Activated naive CD8-positive, alpha-beta T cell treated with anti-CD3 and anti-CD28 coated beads, Interleukin-2, amount 10 ng/mL, durations not matched to agents 7 days and 5 days (primary cell): Measurements from ENCODE around the gene DNMT1. TPM values are rescaled to one million over a fixed set of nuclear protein-coding genes. Genes with fewer than 3 reads are reported as not detected.

Source experiments
- ATAC-seq: fragments of 150-1000 bp; cut with Tn5 transposase; one replicate; pipeline ENCODE4 v1.10.0; 2021; ENCODE audit warnings: low read depth, moderate library complexity
- POLR2A ChIA-PET: fragments of 350-600 bp; sonication (Branson Sonifier 250); formaldehyde crosslinking; loops from one replicate; lab custom pipeline; 2021; ENCODE audit warnings: antibody characterized with exemption; lab: Charles Lee
- DNase-seq: peaks from one replicate; pipeline ENCODE4 v3.0.0; 2021
- H3K27ac Mint-ChIP-seq: one replicate; pipeline ENCODE4 v1.8.0; 2022; ENCODE audit warnings: mild to moderate bottlenecking, mixed read lengths
- H3K27me3 Mint-ChIP-seq: one replicate; pipeline ENCODE4 v1.8.0; 2022; ENCODE audit warnings: mild to moderate bottlenecking, moderate library complexity, mixed read lengths
- H3K36me3 Mint-ChIP-seq: one replicate; pipeline ENCODE4 v1.8.0; 2021; ENCODE audit warnings: mild to moderate bottlenecking, mixed read lengths
- H3K4me1 Mint-ChIP-seq: one replicate; pipeline ENCODE4 v1.8.0; 2021; ENCODE audit warnings: mixed read lengths
- H3K4me3 Mint-ChIP-seq: one replicate; pipeline ENCODE4 v1.8.0; 2022; ENCODE audit warnings: mild to moderate bottlenecking, moderate library complexity, mixed read lengths
- H3K9me3 Mint-ChIP-seq: one replicate; pipeline ENCODE4 v1.8.0; 2021; ENCODE audit warnings: mixed read lengths
- total RNA-seq, 2 experiments: library from RNA; stranded (reverse); gene quantifications; one replicate each; pipeline ENCODE4 v1.2.3, GENCODE V29; 2021

Gene DNMT1
- total RNA-seq, 2 experiments from 2014 or later, result 347 to 384 TPM

DNA sequence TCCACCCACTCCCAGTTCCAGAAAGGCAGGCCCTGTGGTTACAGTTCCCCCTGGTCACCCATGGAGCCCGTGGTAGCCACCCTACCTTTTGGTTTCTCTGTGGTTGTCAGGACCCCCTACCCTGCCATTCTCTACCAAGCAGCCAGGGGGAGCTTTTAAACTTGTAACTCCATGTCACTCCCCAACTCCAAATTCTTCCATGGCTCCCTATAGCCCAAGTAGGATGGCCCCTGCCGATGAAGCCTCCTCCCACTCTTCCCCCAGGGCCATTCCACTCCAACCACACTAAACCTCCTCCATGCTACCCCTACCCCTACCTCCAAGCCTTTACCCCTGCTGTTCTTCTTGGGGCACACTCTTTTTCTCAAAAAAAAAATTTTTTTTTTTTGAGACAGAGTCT is 34.2 kb upstream of the DNMT1 start:
- Mint-ChIP-seq H3K4me1 (peaks cover 10% of the 10 kb centered on the region), H3K27me3 (no peaks in the 10 kb centered on the region), H3K27ac (no peak overlapping the region), H3K9me3 (no peaks in the 10 kb centered on the region), H3K4me3 (no peak overlapping the region), H3K36me3 (peaks cover 1% of the 10 kb centered on the region)
- ATAC-seq (no peak), DNase-seq (no peak)
- POLR2A ChIA-PET, result interaction anchor here (1.3 to 1.5 kb wide), 3 partner anchors 21 to 35 kb away, joined by 3 to 7 read pairs (median 3); partner anchors contain the start of genes DNMT1 and MRPL4

DNA sequence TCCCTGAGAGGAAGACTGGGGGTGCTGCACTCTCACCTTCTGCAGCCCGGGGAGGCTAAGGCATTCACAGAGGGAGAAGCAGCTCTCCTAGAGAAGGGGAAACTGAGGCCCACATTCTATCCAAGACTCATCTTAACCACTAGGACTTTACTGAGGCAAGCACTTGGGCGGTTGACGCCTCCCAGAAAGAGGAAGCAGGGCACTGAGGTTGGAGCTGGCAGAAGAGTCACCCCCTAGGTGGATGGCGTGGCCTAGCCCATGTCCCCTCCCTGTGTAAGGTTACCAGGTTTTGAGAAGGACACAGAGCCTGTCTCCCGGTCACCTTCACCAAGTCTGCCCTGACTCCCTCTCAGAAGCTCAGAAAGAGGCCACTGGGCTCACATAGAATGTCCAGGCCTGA is 33.6 kb upstream of the DNMT1 start:
- no peak for DNase-seq
- POLR2A ChIA-PET, result interaction anchor here (1.3 to 1.5 kb wide), 3 partner anchors 21 to 34 kb away, joined by 3 to 7 read pairs (median 3); partner anchors contain the start of genes DNMT1 and MRPL4
- no peak for ATAC-seq
- Mint-ChIP-seq H3K9me3 (no peaks in the 10 kb centered on the region), H3K27me3 (no peaks in the 10 kb centered on the region), H3K27ac (no peak overlapping the region), H3K4me1 (peaks cover 10% of the 10 kb centered on the region), H3K4me3 (no peak overlapping the region), H3K36me3 (peaks cover 1% of the 10 kb centered on the region)

DNA sequence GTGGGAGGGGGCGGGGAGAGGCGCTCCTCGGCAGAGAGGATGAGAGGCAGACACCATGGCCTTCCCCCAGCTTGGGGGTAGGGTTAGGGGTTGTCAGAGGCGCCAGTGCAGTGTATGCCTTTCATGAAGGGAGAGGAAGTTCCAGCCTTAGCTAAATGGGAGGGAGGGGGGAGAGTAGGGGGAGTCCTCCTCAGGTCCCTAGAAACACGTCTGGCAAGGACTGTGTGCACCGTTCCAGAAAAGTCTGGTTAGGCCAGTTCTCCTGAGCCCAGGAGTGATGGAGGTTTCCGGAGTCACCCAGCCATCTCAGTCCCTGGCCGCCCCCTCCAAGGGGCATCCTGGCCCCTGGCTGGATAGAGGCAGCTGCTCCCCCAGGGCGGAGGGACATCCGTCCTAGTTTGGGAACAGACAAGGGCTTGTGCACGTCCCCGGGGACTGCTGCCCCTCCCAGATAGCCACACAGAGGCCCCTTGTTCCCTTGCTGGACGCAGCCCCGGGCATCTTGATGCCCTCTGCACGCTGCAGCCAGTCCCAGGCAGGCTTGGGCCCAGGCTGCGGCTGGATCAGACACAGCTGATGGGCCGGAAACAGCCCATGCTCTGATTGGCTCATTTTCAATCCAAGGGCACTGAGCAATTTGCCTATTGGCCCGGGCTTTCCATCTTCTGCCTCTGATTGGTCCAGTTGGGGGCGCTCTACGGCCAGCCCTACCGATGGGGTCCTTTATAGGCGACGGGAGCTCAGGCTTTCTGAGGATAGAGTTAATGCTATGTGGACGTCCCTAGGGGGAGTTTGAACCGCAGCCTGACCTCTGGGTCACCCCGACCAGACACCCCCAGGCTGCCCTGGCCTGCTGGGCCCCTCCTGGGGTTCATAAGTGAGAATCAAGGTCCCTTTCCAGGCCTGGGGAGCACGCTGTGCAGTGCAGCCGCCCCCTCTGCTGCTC is 32.5 kb upstream of the DNMT1 start:
- H3K9me3 Mint-ChIP-seq, result no peaks in the 10 kb centered on the region
- no peaks in the 10 kb centered on the region for H3K27me3 Mint-ChIP-seq
- peaks cover 3% of the 10 kb centered on the region for H3K36me3 Mint-ChIP-seq
- H3K4me1 Mint-ChIP-seq, result peaks cover 10% of the 10 kb centered on the region
- H3K4me3 Mint-ChIP-seq, result no peak overlapping the region
- H3K27ac Mint-ChIP-seq, result no peak overlapping the region
- POLR2A ChIA-PET, result interaction anchor here (0.8 to 1.5 kb wide), 2 partner anchors 23 to 108 kb away, joined by 5 to 7 read pairs; partner anchors contain the start of gene EIF3G
- ATAC-seq, result no peak
- DNase-seq, result no peak

DNA sequence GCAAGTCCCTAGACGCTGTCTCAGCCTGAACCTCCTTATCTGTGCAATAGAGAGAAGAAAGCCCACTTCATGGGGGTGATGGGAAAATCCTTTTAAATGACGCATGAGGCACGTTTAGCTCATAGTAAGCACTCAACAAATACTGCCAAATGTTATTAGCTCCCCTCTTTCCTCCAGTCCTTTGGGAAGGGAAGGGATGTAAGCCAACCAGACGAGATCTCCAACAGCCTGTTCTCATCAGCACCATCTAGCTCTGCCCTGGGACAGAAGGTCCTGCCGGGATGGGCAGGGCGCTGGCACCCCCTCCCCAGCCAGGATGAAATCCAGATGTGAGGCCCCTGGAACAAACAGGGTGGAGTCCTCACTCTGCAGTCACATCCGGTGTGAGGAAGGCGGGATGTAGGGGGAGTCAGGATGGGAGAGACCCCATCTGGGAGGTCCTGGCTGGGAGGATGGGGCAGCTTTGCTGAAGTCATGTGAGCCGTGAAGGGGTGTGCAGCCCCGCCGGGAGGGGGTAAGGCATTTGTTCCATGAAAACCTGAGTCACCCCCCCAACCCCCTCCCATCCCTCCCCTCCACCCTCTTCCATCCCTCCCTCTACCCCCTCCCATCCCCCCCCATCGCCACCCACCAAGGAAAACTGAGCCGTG is 31.7 kb upstream of the DNMT1 start:
- POLR2A ChIA-PET, result interaction anchor here (0.6 kb wide), 1 partner anchor 155 kb away, joined by 4 read pairs; no protein-coding TSS in a partner anchor
- Mint-ChIP-seq H3K27me3 (no peaks in the 10 kb centered on the region), H3K27ac (no peak overlapping the region), H3K4me3 (no peak overlapping the region), H3K9me3 (no peaks in the 10 kb centered on the region), H3K4me1 (peaks cover 6% of the 10 kb centered on the region), H3K36me3 (peaks cover 3% of the 10 kb centered on the region)
- no peak for ATAC-seq
- DNase-seq, result no peak

DNA sequence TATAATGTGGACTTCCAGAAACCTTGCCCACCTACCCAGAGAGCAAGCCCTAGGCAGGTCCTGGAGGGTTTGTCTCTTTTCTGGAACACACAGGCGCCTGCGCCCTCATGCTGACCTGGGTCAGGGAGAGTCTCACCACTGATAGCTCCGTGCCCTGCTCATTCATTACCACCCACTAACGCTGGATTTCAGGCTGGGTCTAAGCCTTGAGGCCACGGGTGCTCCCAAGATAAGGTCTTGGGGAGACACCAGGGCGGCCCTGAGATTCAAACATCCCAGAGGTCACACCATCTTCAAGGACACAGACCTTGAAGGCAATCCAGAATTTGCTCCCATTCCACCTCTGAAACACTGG is 31.2 kb upstream of the DNMT1 start:
- Mint-ChIP-seq H3K36me3 (peaks cover 3% of the 10 kb centered on the region), H3K9me3 (no peaks in the 10 kb centered on the region), H3K27ac (no peak overlapping the region), H3K4me3 (no peak overlapping the region), H3K27me3 (peaks cover under 1% of the 10 kb centered on the region), H3K4me1 (peaks cover 5% of the 10 kb centered on the region)
- POLR2A ChIA-PET, result interaction anchor here (0.6 kb wide), 1 partner anchor 156 kb away, joined by 4 read pairs; no protein-coding TSS in a partner anchor
- DNase-seq (no peak), ATAC-seq (no peak)

DNA sequence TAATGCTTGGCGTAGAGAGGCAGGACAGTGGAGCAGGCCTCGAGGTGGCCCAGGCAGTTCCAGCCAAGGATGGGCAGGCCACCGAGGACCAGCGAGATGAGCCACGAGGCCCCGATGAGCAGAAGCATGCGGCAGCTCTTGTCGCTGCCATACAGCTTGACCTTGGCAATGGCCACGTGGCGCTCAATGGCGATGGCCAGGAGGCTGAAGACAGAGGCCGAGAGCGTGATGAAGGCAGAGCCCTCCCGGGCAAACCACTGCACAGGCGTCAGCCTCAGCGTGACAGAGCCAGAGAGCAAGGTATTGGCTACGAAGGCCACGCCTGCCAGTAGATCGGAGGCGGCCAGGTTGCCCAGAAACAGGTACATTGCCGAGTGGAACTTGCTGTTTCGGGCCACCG is 29.6 kb upstream of the DNMT1 start:
- ATAC-seq (no peak), DNase-seq (no peak)
- H3K27ac Mint-ChIP-seq, result no peak overlapping the region
- peaks cover 2% of the 10 kb centered on the region for H3K27me3 Mint-ChIP-seq
- H3K4me1 Mint-ChIP-seq, result peaks cover 2% of the 10 kb centered on the region
- POLR2A ChIA-PET, result no interaction called here
- H3K36me3 Mint-ChIP-seq, result peaks cover 3% of the 10 kb centered on the region
- H3K9me3 Mint-ChIP-seq, result no peaks in the 10 kb centered on the region
- no peak overlapping the region for H3K4me3 Mint-ChIP-seq

DNA sequence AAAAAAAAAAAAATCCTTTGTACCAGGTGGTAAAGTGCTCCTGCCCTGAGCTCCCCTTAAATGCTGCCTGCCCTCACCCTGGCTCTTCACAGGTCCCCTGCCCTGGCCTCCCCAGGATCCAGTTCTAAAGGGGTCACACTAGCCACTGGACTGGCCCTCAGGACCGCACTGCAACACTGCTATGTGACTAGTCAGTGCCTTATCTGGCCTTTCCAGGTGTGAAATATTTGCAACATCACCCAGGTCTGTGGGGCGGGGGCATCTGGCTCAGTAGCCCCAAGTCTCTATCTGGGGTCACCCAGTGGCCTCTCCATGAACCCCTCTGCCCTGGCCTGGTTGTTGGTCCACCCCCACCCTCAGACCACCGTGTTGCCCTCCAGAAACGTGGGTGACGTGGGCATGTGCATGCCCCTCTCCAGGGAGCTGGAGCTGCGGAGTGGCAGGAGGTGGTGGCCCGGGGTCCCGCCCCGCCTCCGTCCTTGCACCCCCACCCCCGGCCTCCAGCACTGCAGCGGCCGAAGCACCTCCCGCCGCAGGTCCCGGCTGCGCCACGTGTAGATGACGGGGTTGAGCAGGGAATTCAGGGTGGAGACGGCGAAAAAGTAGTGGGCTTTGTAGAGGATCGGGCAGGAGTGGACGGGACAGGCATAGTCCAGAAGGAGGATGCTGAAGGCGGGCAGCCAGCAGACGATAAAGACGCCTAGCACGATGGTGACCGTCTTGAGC is 28.9 kb upstream of the DNMT1 start:
- H3K4me3 Mint-ChIP-seq, result no peak overlapping the region
- DNase-seq (no peak), ATAC-seq (no peak)
- no peak overlapping the region for H3K27ac Mint-ChIP-seq
- no peaks in the 10 kb centered on the region for H3K9me3 Mint-ChIP-seq
- H3K4me1 Mint-ChIP-seq, result no peaks in the 10 kb centered on the region
- H3K36me3 Mint-ChIP-seq, result peaks cover 3% of the 10 kb centered on the region
- H3K27me3 Mint-ChIP-seq, result peaks cover 2% of the 10 kb centered on the region
- POLR2A ChIA-PET, result no interaction called here

DNA sequence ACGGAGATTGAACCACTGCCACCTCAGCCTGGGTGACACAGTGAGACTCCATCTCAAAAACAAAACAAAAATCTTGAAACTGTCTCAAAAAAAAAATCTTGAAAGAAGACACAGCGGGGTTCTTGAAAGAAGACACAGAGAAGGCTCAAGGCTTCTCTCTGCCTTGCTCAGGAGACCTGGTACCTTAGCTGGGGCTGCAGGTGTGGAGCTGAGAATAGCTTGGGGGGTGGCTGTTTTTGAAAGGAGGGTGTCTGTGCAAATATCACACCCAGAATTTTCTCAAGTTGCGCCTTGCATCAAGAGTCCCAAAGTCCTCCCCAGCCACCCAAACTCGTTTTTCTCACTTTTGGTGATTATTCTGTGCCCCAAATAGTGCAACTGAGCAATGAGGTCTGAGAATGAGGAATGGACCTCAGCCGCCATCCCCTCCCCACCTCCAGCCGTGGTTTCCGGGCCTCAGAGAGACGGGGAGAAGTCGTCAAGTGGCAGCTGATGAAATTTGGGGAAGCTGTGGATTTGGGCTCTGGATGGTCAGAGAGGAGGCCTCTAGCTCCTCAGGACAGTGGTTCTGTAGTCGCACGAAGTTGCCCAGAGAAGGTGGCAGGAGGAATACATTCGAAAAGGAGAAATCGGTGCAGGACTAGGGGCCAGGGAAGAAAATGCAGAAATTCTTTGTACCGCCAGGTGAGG is 27.6 kb upstream of the DNMT1 start:
- ATAC-seq (no peak), DNase-seq (no peak)
- Mint-ChIP-seq H3K36me3 (peaks cover 3% of the 10 kb centered on the region), H3K27ac (no peak overlapping the region), H3K9me3 (no peaks in the 10 kb centered on the region), H3K27me3 (peaks cover 2% of the 10 kb centered on the region), H3K4me3 (no peak overlapping the region), H3K4me1 (no peaks in the 10 kb centered on the region)
- POLR2A ChIA-PET, result interaction anchor here (0.6 kb wide), 1 partner anchor 123 kb away, joined by 5 read pairs; no protein-coding TSS in a partner anchor

DNA sequence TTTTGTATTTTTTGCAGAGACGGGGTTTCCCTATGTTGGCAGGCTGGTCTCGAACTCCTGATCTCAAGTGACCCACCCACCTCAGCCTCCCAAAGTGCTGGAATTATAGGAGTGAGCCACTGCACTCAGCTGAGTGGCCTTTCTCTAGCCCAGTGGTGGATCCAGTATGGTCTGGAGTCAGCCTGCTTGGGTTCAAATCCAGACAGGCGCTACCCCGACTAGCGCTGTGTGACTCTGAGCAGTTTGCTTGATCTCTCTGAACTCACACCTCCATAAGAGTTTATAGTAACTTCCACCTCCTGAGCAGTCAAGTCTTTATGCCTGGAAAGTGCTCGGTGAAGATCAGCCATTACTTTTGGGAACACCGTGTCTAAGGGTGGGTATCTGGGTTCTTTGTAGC is 25.9 kb upstream of the DNMT1 start:
- H3K9me3 Mint-ChIP-seq, result no peaks in the 10 kb centered on the region
- H3K36me3 Mint-ChIP-seq, result peaks cover 3% of the 10 kb centered on the region
- no peak overlapping the region for H3K4me3 Mint-ChIP-seq
- H3K27ac Mint-ChIP-seq, result no peak overlapping the region
- no peak for ATAC-seq
- H3K4me1 Mint-ChIP-seq, result no peaks in the 10 kb centered on the region
- POLR2A ChIA-PET, result no interaction called here
- H3K27me3 Mint-ChIP-seq, result peaks cover 2% of the 10 kb centered on the region
- no peak for DNase-seq

DNA sequence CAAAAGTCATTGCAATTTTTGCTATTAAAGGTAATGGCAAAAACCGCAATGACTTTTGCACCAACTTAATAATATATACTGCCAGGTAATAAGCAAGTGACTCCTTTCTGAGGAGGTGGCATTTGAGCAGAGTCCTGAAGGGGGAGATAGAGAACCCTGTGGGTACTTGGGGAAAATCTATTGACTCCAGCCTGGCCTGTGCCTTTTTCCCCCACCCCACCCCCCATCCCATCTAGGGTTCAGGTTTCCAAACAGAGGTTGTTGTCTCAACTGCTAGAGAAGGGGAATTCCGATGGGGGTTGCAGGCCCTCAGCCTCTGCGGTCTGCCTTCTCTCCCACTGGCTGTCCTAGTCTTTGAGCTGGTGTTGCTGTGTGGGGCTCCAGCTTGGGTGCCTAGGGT is 24.9 kb upstream of the DNMT1 start:
- peaks cover 3% of the 10 kb centered on the region for H3K36me3 Mint-ChIP-seq
- H3K27me3 Mint-ChIP-seq, result peaks cover 2% of the 10 kb centered on the region
- H3K4me1 Mint-ChIP-seq, result no peaks in the 10 kb centered on the region
- POLR2A ChIA-PET, result interaction anchor here (0.7 kb wide), 1 partner anchor 160 kb away, joined by 5 read pairs; no protein-coding TSS in a partner anchor
- DNase-seq, result no peak
- no peaks in the 10 kb centered on the region for H3K9me3 Mint-ChIP-seq
- H3K27ac Mint-ChIP-seq, result no peak overlapping the region
- H3K4me3 Mint-ChIP-seq, result no peak overlapping the region
- ATAC-seq, result peak; percentile 47

DNA sequence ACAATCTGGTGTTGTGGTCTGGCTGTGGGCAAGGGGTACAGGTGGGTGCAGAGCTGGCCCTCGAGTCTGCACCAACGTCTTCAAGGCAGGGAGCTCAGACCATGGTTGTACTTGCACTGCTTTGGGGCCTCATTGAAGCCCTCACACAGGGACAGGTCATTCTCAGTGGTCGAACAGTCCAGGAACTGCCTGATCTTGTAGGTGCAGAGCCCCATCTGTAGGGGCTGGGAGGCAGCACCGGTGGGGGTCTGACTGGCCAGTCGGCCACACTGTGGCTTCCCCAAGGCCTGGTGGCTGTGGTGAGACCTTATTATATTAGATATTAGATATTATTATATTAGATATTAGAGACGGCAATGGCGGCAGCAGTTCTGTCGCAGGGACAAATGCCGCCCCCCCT is 22.3 kb upstream of the DNMT1 start:
- DNase-seq (no peak), ATAC-seq (no peak)
- Mint-ChIP-seq H3K4me1 (no peaks in the 10 kb centered on the region), H3K4me3 (no peak overlapping the region), H3K27me3 (peaks cover 2% of the 10 kb centered on the region), H3K9me3 (no peaks in the 10 kb centered on the region), H3K36me3 (no peaks in the 10 kb centered on the region), H3K27ac (no peak overlapping the region)
- POLR2A ChIA-PET, result interaction anchor here (0.7 kb wide), 1 partner anchor 185 kb away, joined by 3 read pairs; no protein-coding TSS in a partner anchor

DNA sequence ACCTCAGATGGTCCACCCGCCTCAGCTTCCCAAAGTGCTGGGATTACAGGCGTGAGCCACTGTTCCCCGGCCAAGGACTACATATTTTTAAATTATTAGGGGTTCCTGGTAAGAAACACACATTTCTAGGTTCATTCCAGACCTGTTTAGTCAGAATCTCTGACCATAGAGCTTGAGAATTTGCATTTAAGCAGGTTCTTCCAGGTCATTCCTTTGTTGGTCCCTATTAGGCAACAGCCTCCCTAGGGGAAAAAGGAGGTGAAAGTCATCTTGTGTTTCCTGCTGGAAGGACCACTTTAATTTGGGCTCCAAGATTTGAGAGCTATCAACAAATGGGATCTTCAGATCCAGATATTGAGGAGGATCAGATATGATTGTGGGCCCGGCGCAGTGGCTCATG is 20.0 kb upstream of the DNMT1 start:
- POLR2A ChIA-PET, result interaction anchor here (0.7 to 1.2 kb wide), 2 partner anchors 102 to 201 kb away, joined by 3 read pairs; no protein-coding TSS in a partner anchor
- Mint-ChIP-seq H3K4me1 (no peaks in the 10 kb centered on the region), H3K4me3 (no peak overlapping the region), H3K9me3 (no peaks in the 10 kb centered on the region), H3K27me3 (no peaks in the 10 kb centered on the region), H3K36me3 (no peaks in the 10 kb centered on the region), H3K27ac (no peak overlapping the region)
- no peak for ATAC-seq
- DNase-seq, result no peak
